GM10248 (cell line): ENCODE data around the gene KSR1.

Experiments used
- CTCF ChIA-PET: fragments of 300-600 bp; sonication (Branson Sonifier 250); formaldehyde crosslinking; extraction: SDS; loops from one replicate; lab custom pipeline; 2021; ENCODE audit warnings: antibody characterized with exemption; lab: Yijun Ruan, JAX
- POLR2A ChIA-PET: fragments of 350-650 bp; sonication (Branson Sonifier 250); formaldehyde crosslinking; extraction: SDS; loops from one replicate; lab custom pipeline; 2020; ENCODE audit warnings: antibody characterized with exemption; lab: Yijun Ruan, JAX
- DNase-seq: peaks from one replicate; pipeline ENCODE4 v3.0.0; 2012; ENCODE audit errors: extremely low spot score
- CTCF ChIP-seq: IDR thresholded peaks from 2 replicates; pipeline ENCODE4 v1.5.1; 2012; ENCODE audit warnings: mild to moderate bottlenecking, low read depth; ENCODE audit errors: extremely low read depth, missing control alignments, control extremely low read depth

The KSR1 gene

GRCh38 chr17:27548369-27548768 is 92.1 kb downstream of the KSR1 start:
- CTCF ChIA-PET: interaction anchor here (1.1 kb wide), 1 partner anchor 38 kb away, joined by 3 read pairs; no protein-coding TSS in a partner anchor
- POLR2A ChIA-PET: no interaction called here
- DNase-seq: no peak
- no peak for TF ChIP-seq CTCF

DNA sequence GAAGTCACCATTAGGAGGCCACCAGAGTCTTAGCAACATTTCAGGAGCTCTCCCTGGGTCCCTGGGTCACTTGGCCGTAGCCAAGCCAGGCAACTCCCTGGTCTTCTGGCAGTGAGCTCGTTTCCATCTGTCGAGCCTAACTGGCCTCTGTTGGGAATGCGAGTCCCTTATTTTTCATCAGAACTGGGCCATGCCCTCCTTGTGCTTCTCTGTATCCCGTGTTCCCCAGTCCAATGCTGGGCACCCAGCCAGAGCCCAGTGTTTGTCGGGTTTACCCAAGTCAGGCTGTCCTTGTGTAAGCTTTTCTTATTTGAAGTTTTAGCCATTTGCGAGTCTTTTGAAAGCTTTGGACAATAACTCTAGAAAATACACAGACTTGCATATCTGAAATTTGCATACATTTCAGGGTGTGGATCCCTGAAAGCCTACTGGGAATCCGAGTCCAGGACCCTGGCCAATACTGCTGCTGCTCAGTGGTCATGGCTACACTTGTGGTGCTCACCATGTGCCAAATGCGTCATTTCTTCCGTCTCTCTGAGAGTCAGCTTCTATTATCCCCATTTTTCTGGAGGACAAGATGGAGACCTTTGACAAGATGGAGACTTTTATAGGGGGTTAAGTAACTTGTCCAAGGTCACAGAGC is 93.1 kb downstream of the KSR1 start:
- CTCF ChIA-PET: interaction anchor here (0.9 to 1.8 kb wide), 3 partner anchors 12 to 94 kb away, joined by 3 to 6 read pairs (median 3); no protein-coding TSS in a partner anchor
- POLR2A ChIA-PET: no interaction called here
- no peak for TF ChIP-seq CTCF
- DNase-seq: no peak

DNA sequence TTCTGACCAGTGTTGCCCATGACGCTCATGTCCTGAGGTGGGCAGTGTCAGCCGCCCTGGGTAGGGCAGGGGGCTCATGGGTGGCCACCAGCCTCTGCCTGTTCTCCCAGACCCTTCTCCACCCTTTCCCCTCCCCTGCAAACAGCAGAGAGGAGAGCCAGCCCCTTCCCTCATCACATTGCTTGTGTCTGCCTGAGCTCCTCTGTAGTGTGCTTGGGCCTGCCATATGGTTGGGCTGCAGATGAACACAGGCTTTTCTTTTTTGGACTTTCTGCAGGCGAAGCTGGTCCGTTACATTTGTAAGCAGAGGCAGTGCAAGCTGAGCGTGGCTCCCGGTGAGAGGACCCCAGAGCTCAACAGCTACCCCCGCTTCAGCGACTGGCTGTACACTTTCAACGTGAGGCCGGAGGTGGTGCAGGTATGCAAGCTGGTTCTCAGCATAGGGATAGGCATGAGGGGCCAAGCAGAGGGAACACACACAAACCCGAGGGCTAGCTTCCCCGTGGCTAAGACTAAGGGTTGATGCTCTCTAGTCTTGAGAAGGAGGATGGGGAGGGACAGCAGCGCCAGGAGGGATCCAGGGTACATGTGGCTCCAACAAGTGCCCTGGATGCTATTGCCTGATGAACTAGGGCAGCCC is 94.2 kb downstream of the KSR1 start:
- CTCF ChIA-PET: interaction anchor here (1.1 to 1.8 kb wide), 4 partner anchors 13 to 95 kb away, joined by 3 to 6 read pairs (median 4); no protein-coding TSS in a partner anchor
- no peak for TF ChIP-seq CTCF
- DNase-seq: no peak
- POLR2A ChIA-PET: no interaction called here

GRCh38 chr17:27550974-27551505 is 94.8 kb downstream of the KSR1 start:
- CTCF ChIA-PET: interaction anchor here (1.1 to 1.8 kb wide), 4 partner anchors 13 to 96 kb away, joined by 3 to 6 read pairs (median 4); no protein-coding TSS in a partner anchor
- no peak for DNase-seq
- no peak for TF ChIP-seq CTCF
- POLR2A ChIA-PET: no interaction called here

- TF ChIP-seq CTCF: no peak
- ChIA-PET POLR2A (no interaction called here), CTCF (no interaction called here)
- DNase-seq: no peak
These were observed 95.5 kb downstream of the KSR1 start for GRCh38 chr17:27551701-27552248.

DNA sequence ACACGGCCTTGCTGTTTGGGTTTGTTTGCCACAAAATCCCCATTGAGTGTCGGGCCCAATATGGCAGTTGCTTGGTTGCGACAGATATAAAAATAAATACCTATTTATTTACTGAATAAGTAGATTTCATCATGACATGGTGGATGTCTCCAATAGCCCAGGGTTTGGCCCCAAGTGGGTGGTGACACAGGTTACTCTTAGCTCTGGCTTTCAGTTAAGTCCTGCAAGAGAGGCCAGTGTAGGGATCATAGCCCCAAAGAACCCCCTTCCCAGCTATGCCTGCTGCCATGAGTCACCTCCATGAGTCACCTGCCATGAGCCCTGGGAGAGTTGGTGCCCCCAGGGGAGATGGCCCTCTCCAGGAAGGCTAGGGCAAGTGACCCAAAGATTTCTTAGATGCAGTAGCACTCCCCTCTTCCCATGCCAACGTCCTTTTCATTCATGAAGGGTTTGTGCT is 96.1 kb downstream of the KSR1 start:
- TF ChIP-seq CTCF: no peak
- ChIA-PET POLR2A (no interaction called here), CTCF (interaction anchor here (1.6 kb wide), 1 partner anchor 8 kb away, joined by 3 read pairs; no protein-coding TSS in a partner anchor)
- no peak for DNase-seq
